GM12892 (cell line): Measurements from ENCODE around the gene TSG101.

Source experiments
- POLR2AphosphoS5 ChIP-seq: IDR thresholded peaks from 2 replicates; pipeline ENCODE4 v1.6.1; 2011; ENCODE audit warnings: low read depth, low read length, control low read depth
- TAF1 ChIP-seq: IDR thresholded peaks from 2 replicates; pipeline ENCODE4 v1.6.1; 2011; ENCODE audit warnings: low read depth, mild to moderate bottlenecking, control low read depth, low read length, borderline replicate concordance

DNA sequence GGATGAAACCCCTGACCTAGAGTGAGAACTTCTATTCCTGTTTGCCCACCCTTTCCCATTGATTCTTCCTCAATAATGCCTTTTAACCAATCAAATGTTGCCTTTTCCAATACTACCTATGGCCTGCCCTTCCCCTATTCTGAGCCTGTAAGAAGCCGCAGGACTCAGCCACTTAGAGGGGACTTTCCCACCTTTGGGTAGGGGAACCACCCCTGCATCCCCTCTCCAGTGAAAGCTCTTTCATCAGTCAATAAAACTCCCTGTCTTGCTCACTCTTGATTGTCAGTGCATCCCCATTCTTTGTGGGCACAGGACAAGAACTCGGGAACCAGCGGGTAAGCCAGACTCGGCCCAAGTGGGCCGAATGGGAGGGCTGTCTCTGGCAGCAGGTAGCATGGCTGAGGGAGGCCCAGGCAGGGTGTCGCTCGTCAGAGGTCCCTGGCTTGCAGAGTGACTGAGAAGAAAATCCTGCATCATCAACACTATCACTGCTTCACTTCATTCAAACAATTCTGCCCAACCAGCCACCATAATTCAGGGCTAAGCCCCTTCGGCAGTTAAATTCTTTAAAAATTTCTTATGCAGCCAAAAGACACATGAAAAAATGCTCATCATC is 40.7 kb downstream of the TSG101 start:
- no peak for TF ChIP-seq TAF1
- no peak for TF ChIP-seq POLR2AphosphoS5
